K562 (cell line): ENCODE data around the gene WASHC4. TPM values are rescaled to one million over a fixed set of nuclear protein-coding genes. Genes with fewer than 3 reads are reported as not detected.

ENCODE experiments used
- ATAC-seq: fragments of 200-7000 bp; cut with Tn5 transposase; 3 replicates; pipeline ENCODE4 v1.9.1; 2020; ENCODE audit warnings: moderate library complexity
- BruUV-seq: library from RNA; stranded (reverse); fragments of 400-500 nt; replicated peaks from 2 replicates; lab custom pipeline; 2021; lab: Mats Ljungman, UMichigan
- CTCF ChIA-PET: fragments of 300-600 bp; formaldehyde crosslinking; extraction: SDS; loops from one replicate; lab custom pipeline; 2021; ENCODE audit warnings: low intra/inter-chr PET ratio; lab: Yijun Ruan, JAX
- POLR2A ChIA-PET: fragments of 300-600, 350-650 bp; sonication (Branson Sonifier 250); formaldehyde crosslinking; extraction: SDS; loops from one replicate; lab custom pipeline; 2021; ENCODE audit warnings: antibody characterized with exemption, inconsistent platforms; lab: Yijun Ruan, JAX
- DNase-seq, 4 experiments: peaks; one replicate each; pipeline versions ENCODE4 v3.0.0 to v3.0.0-alpha.2; 2011 to 2018; ENCODE audit warnings: low spot score in 3 of 4, mixed read lengths in 3 of 4; ENCODE audit errors: extremely low read depth in 1 of 4
- FAIRE-seq: peaks from 2 replicates; lab custom pipeline; 2011; peaks lifted over from hg19 to GRCh38; lab: Jason Lieb, UNC
- H2AFZ ChIP-seq: 2 replicates; pipeline ENCODE4 v1.6.0; 2011; ENCODE audit warnings: low read depth, low read length, control low read depth, inconsistent platforms
- H3K27ac ChIP-seq: fragments of 200-600 bp; 3 replicates; pipeline ENCODE4 v1.8.0; 2011; ENCODE audit warnings: low read depth, mild to moderate bottlenecking, control low read depth, inconsistent platforms, low read length, moderate library complexity, mixed read lengths; ENCODE audit errors: extremely low read depth
- H3K27me3 ChIP-seq, 2 experiments: fragments of 300-600 bp in 1 of 2; 2 replicates in 1 of 2; 3 replicates in 1 of 2; pipeline versions ENCODE4 v1.6.0 to v1.8.0; 2011; ENCODE audit warnings: inconsistent platforms in 2 of 2, low read length in 2 of 2, mild to moderate bottlenecking in 1 of 2, mixed read lengths in 1 of 2, moderate library complexity in 1 of 2; ENCODE audit not compliant: control insufficient read depth in 2 of 2, insufficient read depth in 2 of 2
- H3K36me3 ChIP-seq: fragments of 300-600 bp; 3 replicates; pipeline ENCODE4 v1.8.0; 2011; ENCODE audit warnings: mild to moderate bottlenecking, low read length, inconsistent platforms; ENCODE audit not compliant: control insufficient read depth, insufficient read depth
- H3K4me1 ChIP-seq, 2 experiments: fragments of 200-600 bp in 1 of 2; replicated peaks in 1 of 2; 2 replicates in 1 of 2; 3 replicates in 1 of 2; pipeline versions ENCODE4 v1.5.1 to v1.8.0; 2011; ENCODE audit warnings: inconsistent platforms in 2 of 2, low read length in 2 of 2, mild to moderate bottlenecking in 1 of 2, mixed read lengths in 1 of 2, moderate library complexity in 1 of 2; ENCODE audit not compliant: control insufficient read depth in 2 of 2, insufficient read depth in 2 of 2
- H3K4me2 ChIP-seq: 2 replicates; pipeline ENCODE4 v1.6.1; 2011; ENCODE audit warnings: low read length, control low read depth, inconsistent platforms, mixed read lengths; ENCODE audit not compliant: insufficient read depth
- H3K4me3 ChIP-seq: fragments of 200-600 bp; sonication (generic), shearing (Covaris generic); 2 replicates; pipeline ENCODE4 v1.5.1; 2016; ENCODE audit warnings: control low read depth, inconsistent platforms
- H3K79me2 ChIP-seq: fragments of 200-600 bp; 3 replicates; pipeline ENCODE4 v1.8.0; 2011; ENCODE audit warnings: low read length, inconsistent platforms; ENCODE audit not compliant: control insufficient read depth, insufficient read depth
- H3K9ac ChIP-seq, 2 experiments: 2 replicates each; pipeline versions ENCODE4 v1.6.0 to v1.6.1; 2011; ENCODE audit warnings: low read depth in 2 of 2, low read length in 2 of 2, control low read depth in 1 of 2, inconsistent platforms in 1 of 2, mild to moderate bottlenecking in 1 of 2, mixed read lengths in 1 of 2; ENCODE audit not compliant: insufficient read depth in 1 of 2
- H3K9me1 ChIP-seq: one replicate; pipeline ENCODE4 v1.6.0; 2011; ENCODE audit warnings: inconsistent platforms, mild to moderate bottlenecking, low read length, moderate library complexity; ENCODE audit not compliant: control insufficient read depth, insufficient read depth
- H3K9me3 ChIP-seq: replicated peaks from 2 replicates; pipeline ENCODE4 v1.5.1; 2011; ENCODE audit warnings: low read depth, low read length, inconsistent platforms; ENCODE audit not compliant: control insufficient read depth, insufficient read depth
- H4K20me1 ChIP-seq: replicated peaks from 2 replicates; pipeline ENCODE4 v1.6.1; 2011; ENCODE audit warnings: low read length, inconsistent platforms, mixed read lengths; ENCODE audit not compliant: control insufficient read depth, insufficient read depth
- CREB1 ChIP-seq, 2 experiments: sonication (generic) in 1 of 2; formaldehyde crosslinking in 1 of 2; IDR thresholded peaks; 2 replicates each; pipeline versions ENCODE4 v1.6.1 to v1.8.0; 2012 to 2022; ENCODE audit warnings: inconsistent platforms in 1 of 2, mild to moderate bottlenecking in 1 of 2, missing genetic modification reagents in 1 of 2, moderate library complexity in 1 of 2
- KLF16 ChIP-seq: IDR thresholded peaks from 2 replicates; pipeline ENCODE4 v1.6.1; 2016; ENCODE audit warnings: antibody characterized with exemption
- RFX5 ChIP-seq: IDR thresholded peaks from 2 replicates; pipeline ENCODE4 v1.6.1; 2011; ENCODE audit warnings: low read depth, mild to moderate bottlenecking, improper control_type of control experiment, low read length
- ZNF146 ChIP-seq: IDR thresholded peaks from one replicate; pipeline ENCODE4 v1.6.1; 2018; ENCODE audit warnings: missing compliant biosample characterization; ENCODE audit not compliant: unreplicated experiment
- WGBS: fragments of 100-300 bp; shearing (Covaris generic); methylation state at CpG from one replicate; pipeline ENCODE4 v1.1.6; 2016; ENCODE audit warnings: low coverage, mixed read lengths; ENCODE audit not compliant: insufficient coverage; ENCODE audit errors: missing lambda C conversion rate; 5-methylcytosine and 5-hydroxymethylcytosine counted together
- in situ Hi-C: fragments of 300-500 bp; cut with MboI; formaldehyde crosslinking; loops from 4 replicates; pipeline ENCODE4 v1.15.0; 2018; ENCODE audit warnings: inconsistent platforms, mixed read lengths
- intact Hi-C: fragments of 100-400 bp; cut with micrococcal nuclease; formaldehyde crosslinking; loops from 2 replicates; pipeline ENCODE4 v1.14.2; 2022
- polyA plus RNA-seq, 8 experiments: library from polyadenylated mRNA; depleted of rRNA in 4 of 8; stranded (reverse) in 5 of 8; unstranded in 3 of 8; fragments of >200 nt; fragmentation: Nextera tagmentation in 2 of 8; fragmentation: Illumina TruSeq in 1 of 8; extraction: Ambion mirVana in 2 of 8; extraction: Trizol in 1 of 8; gene quantifications; 2 replicates each; pipeline versions ENCODE4 v1.2.1 to v1.2.3, GENCODE V29; 2011 to 2014; ENCODE audit warnings: inconsistent platforms in 1 of 8, missing spikeins in 1 of 8
- total RNA-seq, 7 experiments: library from RNA; depleted of rRNA in 6 of 7; stranded (reverse); fragments of >200 nt in 6 of 7; fragmentation: Illumina TruSeq in 2 of 7; extraction: Trizol in 2 of 7; gene quantifications; 2 replicates each; pipeline versions ENCODE4 v1.2.1 to v1.2.3, GENCODE V29; 2011 to 2021; ENCODE audit warnings: low replicate concordance in 1 of 7
- TF ChIP-seq, protein P1 (sequence below): fragments of 200-800 bp; sonication (Bioruptor generic); IDR thresholded peaks from 2 replicates; pipeline ENCODE4 v1.6.1; 2017; ENCODE audit warnings: missing genetic modification characterization, missing compliant biosample characterization

The WASHC4 gene
- total and polyA plus RNA-seq, 9 of the 15 experiments (the other 6 are each of a cell fraction or from before 2014, with no cell fraction given): 12.5 to 38.5 (median 21.3) TPM

DNA sequence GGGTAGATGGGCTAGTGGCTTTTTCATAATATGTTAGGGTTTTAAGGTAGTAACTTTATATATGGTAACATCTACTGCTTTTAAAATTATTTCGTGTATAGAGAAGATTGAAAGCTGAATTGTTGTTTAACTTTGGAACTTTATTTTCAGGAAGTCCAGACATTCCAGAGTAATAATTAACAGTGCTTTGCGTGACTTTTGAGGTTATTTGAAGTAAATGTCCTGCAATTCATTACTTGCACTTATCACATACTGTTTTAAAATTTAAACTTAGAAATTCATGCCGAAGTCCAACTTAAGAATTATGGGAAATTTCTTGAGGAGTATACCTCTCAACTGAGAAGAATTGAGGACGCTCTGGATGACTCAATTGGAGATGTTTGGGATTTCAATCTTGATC lies 3.3 kb downstream of the WASHC4 start:
- DNase-seq (no peak), ATAC-seq (no peak), FAIRE-seq (no peak)
- Histone ChIP-seq H4K20me1 (no peaks in the 10 kb centered on the region), H3K4me2 (no peak overlapping the region), H3K4me1 (peaks cover 0 to 5% of the 10 kb centered on the region in 2 experiments; a peak in 2 of 5 replicates), H3K27me3 (no peaks in the 10 kb centered on the region), H3K9me3 (no peaks in the 10 kb centered on the region), H3K36me3 (peaks cover 42% of the 10 kb centered on the region), H3K27ac (no peak overlapping the region), H3K9ac (peak overlapping the region in 1 of 2 experiments; percentile 82; a peak in 1 of 4 replicates), H3K4me3 (no peak overlapping the region), H3K9me1 (no peaks in the 10 kb centered on the region), H2AFZ (no peak overlapping the region), H3K79me2 (peaks cover 62% of the 10 kb centered on the region)
- in situ Hi-C loops: no loop called here
- TF ChIP-seq KLF16 (no peak), RFX5 (no peak), ZNF146 (CRISPR knock-in tag) (no peak), CREB1 (IDR thresholded peaks at IDR 0.05) (no peak), CREB1 (CRISPR knock-in tag; IDR thresholded peaks at IDR 0.05) (no peak)
- TF ChIP-seq, protein P1, sequence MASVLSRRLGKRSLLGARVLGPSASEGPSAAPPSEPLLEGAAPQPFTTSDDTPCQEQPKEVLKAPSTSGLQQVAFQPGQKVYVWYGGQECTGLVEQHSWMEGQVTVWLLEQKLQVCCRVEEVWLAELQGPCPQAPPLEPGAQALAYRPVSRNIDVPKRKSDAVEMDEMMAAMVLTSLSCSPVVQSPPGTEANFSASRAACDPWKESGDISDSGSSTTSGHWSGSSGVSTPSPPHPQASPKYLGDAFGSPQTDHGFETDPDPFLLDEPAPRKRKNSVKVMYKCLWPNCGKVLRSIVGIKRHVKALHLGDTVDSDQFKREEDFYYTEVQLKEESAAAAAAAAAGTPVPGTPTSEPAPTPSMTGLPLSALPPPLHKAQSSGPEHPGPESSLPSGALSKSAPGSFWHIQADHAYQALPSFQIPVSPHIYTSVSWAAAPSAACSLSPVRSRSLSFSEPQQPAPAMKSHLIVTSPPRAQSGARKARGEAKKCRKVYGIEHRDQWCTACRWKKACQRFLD (CRISPR knock-in tag): no peak
- ChIA-PET POLR2A (interaction anchor here (0.6 kb wide), 1 partner anchor 12 kb away, joined by 5 read pairs; no protein-coding TSS in a partner anchor), CTCF (no interaction called here)
- intact Hi-C loops: no loop called here
- no TSS peak for BruUV-seq
- WGBS: 63% methylated on average over 4 of the region's 4 CpGs
